Effector CD4-positive, alpha-beta T cell (primary cell): ENCODE results near the gene ZNF236.
A peak's percentile ranks its signal among the peaks of the same experiment; 100 is the strongest.

Experiments used
- DNase-seq: peaks from one replicate; pipeline ENCODE4 v3.0.0-alpha.2; 2020

ZNF236 gene

GRCh38 chr18:76866666-76867065, 44.3 kb downstream of the ZNF236 start:
- no peak for DNase-seq

GRCh38 chr18:76873311-76873710, 51.0 kb downstream of the ZNF236 start:
- DNase-seq, result no peak

- no peak for DNase-seq
Observed at GRCh38 chr18:76873713-76874112, 51.4 kb downstream of the ZNF236 start.

GRCh38 chr18:76874642-76875389, 52.5 kb downstream of the ZNF236 start:
- peak; percentile 11 for DNase-seq

DNA sequence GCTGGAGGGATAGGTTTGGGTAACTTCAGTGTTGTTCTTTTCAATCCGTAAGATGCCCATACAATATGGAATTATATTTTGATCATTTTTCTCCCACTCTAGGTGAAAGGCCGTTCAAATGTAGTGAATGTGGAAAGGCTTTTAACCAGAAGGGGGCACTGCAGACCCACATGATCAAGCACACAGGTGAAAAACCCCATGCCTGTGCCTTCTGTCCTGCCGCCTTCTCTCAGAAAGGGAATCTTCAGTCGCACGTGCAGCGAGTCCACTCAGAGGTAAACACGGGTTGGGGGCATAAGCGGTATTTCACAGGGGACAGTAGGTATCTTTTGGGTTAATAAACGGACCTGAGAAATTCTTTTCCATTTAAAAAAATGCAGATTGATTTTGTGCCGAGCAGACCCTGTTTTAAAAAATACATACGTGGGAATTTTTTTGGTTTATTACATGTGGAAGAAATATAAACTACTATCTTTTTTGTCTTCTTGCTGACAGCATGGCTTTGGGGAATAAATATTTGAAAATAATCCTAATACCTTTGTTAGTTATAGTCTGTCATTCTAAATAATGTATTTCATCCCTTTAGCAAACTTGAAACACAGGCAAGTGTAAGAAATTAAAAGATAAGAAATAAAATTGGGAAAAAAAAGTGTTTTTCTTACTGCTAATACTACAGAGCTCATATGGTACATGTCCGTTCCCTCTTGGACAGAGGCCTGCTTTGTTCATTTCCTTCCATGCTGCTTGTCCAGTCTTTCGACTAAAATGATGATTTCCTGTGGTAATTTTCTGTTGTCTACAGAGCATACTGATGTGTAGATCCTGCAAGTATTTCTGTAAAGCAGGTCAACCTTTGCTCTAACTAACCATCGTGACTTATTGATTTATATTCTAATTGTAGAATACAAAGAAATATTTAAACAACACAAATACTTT, 53.3 kb downstream of the ZNF236 start:
- peak; percentile 20 for DNase-seq

- DNase-seq, result no peak
Observed at GRCh38 chr18:76878426-76878825, 56.1 kb downstream of the ZNF236 start.

DNA sequence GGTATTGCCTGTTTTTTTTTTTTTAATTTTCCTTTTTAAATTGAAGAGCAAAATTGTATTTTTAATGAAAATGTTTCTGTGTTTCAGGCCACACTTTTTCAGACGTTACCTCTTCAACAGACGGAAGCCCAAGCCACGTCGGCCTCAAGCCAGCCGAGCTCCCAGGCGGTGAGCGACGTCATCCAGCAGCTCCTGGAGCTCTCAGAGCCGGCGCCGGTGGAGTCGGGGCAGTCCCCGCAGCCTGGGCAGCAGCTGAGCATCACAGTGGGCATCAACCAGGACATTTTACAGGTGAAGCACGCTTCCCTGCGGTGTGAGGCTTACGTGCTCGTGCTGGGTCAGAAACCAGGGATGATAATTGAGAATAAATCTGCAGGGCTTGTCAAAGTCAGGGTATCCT, 57.7 kb downstream of the ZNF236 start:
- DNase-seq, result no peak

DNA sequence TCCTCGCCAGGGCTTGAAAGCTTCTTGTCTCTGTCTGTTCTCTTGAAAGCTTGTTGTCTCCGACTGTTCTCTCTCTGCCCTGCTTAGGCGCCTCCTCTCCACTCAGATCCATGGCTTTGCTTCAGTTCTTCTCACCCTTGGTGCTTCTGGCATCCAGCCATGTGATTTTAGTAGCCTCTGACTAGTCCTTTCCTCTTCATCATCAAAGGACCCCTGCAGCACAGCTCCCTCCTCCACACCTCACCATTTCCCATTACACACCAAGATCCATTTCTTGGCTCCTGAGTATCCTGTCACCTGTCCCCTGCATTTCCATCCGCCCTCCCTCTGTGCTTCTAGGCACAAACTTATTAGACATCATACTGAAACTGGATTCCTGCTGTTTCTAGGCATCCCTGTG, 59.4 kb downstream of the ZNF236 start:
- DNase-seq, result no peak

GRCh38 chr18:76882146-76882545, 59.8 kb downstream of the ZNF236 start:
- DNase-seq, result no peak

DNA sequence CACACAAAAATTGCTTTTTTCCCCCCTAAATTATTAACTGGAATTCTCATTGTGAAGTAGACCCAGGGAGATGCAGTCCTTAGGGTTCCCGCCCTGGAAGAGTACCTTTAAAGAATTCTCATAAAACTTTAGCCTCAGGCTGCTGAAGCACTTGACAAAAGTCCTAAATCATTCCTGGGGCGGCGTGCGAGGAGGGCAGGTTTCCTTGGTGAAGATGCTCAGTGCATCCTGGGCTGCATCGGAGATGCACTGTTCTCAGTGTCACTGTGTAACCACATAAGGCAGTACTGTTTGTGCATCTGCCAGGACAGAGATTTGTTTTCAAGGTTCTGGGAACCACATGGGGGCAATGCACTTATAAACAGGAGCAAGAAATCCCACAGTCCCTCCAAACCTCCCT, 62.6 kb downstream of the ZNF236 start:
- DNase-seq, result no peak

DNA sequence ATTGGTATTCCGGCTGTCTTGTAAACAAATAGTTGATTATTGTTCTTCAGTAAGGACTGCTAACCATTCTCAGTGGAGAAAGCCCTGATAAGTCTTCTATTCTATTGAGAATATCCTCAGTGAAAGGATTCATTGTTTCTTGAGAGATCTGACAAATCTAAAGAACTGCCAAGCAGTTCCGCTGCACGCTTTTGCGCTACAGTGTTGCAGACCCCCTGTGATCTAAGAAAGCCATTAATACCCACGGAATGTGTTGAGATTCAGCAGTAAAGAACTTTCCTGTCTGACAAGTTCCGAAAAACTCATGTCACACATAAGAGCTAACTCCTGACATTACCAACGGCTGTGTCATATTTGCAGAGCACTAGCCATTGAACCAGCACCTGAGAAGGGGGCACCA, 63.8 kb downstream of the ZNF236 start:
- DNase-seq, result no peak

DNA sequence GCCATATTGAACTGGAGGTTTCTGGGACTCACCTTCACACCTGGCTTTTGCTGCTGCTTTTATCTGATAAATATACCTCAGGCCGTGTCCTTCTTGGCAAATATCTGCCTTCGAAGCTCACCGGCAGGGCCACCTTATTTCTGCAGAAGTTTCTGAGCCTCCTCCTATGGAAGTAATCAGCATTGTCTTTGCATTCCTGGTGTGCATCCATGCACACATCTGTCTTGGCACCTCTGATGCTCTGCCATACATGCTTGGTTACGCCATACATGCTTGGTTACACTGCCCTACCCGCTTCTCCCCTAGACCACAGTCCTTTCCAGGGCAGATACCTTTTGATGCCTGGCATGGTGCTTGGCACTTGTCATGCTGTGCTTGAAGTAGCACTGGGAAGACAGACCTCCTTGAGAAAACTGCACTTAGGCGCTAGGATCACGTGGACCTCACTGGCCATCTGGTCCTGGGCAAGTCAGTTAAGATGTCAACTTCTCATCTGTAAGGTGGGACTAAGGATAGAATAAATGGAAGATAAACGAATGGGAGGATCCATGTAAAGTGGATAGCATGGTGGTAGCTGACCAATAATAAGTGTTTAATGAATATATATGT, 66.8 kb downstream of the ZNF236 start:
- no peak for DNase-seq

- no peak for DNase-seq
Observed at GRCh38 chr18:76892832-76893231, 70.5 kb downstream of the ZNF236 start.

GRCh38 chr18:76894566-76895346, 72.4 kb downstream of the ZNF236 start:
- DNase-seq, result no peak

GRCh38 chr18:76895498-76895897, 73.1 kb downstream of the ZNF236 start:
- DNase-seq, result no peak

DNA sequence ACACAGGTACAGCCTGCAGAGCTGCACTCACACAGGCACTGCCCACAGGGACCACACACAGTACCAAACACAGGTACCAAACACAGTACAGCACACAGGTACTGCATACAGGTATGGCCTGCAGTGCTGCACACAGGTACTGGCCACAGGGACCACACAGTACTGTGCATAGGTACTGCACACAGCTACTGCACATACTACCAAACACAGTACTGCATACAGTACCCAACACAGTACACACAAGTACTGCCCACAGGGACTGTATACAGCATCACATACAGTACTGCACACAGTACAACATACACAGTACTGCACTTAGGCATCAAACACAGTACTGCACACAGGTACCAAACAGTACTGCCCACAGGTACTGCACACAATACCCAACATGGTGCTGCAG, 74.3 kb downstream of the ZNF236 start:
- no peak for DNase-seq

DNA sequence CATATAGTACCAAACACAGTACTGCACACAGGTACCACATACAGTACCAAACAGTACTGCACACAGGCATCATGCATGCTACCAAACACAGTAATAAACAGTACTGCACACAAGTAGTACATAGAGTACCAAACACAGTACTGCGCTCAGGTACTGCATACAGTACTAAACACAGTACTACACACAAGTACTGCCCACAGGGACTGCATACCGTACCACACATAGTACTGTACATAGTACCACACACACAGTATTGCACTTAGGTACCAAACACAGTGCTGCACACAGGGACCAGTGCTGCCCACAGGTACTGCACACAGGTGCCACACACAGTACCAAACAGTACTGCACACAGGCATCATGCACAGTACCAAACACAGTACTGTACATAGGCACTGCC, 74.9 kb downstream of the ZNF236 start:
- no peak for DNase-seq

DNA sequence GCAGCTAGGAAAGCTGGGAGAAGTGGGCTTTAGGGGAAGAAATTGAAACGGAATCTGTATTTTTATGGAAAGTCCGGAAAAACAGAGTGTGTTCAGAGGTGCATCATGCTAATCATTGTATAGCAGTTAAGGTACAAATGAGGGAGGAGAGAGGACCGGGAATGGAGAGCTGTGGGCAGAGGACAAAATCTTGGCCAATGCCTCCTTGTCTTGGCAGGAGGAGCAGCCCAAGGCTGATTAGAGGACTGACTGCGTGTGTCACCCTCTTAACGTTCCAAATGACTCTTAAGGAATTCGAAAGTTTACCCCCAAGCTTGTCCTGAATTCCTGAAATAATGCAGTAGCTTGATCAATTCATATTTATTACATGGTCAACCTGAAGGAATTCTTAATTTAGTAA, 81.0 kb downstream of the ZNF236 start:
- DNase-seq, result no peak

DNA sequence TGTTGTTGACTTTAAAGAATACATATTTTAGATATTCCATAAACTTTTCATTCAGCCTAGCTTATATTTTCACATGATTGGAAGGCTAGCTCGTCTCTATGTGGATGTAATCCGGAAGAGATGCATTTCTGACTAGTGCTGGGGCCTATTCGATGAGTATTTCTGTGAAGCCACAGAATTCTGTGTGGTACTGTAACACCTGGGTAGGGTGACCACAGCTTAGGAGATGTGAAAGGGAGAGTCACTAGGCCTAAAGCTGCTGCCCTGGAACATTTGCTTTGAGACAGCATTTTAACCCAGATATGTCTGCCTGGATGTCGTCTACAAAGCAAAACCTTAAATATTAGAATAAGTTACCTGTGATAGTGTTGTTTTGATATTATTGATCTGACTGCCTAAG, 83.5 kb downstream of the ZNF236 start:
- no peak for DNase-seq

- DNase-seq, result no peak
Observed at GRCh38 chr18:76908277-76908676, 85.9 kb downstream of the ZNF236 start.

DNA sequence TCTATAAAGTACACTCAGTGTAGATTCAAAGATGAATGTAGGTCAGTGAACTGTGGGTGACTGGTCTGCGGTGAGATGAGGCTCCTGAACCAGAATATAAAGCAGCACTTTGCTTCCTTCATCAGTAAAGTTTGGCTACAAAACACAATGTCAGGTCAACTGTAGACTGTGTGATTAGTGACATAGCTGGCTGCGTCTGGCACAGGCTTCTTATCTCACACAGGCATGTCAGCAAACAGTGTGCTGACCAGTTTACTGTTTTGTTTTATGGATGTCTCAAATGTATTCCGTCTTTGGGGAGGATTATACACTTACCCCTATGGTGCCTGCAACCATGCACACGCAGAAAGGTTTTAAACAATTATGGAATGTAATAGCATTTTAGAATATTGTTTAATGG, 87.1 kb downstream of the ZNF236 start:
- DNase-seq, result no peak

- DNase-seq, result no peak
Observed at GRCh38 chr18:76911440-76911839, 89.1 kb downstream of the ZNF236 start.

DNA sequence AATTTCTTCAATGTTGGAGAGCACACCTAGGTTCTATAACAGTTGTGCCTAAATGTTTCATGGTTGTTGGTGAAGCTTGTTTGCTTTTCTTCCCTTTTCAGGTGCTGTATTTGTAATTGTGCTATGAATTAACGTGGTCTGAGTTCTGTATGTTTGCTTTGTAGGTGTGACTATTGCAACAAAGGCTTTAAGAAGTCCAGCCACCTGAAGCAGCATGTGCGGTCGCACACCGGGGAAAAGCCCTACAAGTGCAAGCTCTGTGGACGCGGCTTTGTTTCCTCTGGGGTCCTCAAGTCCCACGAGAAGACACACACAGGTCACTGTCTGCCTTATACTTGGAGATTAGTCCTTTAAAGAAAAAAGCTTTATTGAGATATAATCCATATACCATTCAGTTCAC, 91.2 kb downstream of the ZNF236 start:
- DNase-seq, result no peak
